Posterior vena cava (tissue), 2 donors: ENCODE measurements around the gene SMIM21. TPM values are rescaled to one million over a fixed set of nuclear protein-coding genes. Genes with fewer than 3 reads are reported as not detected.

ENCODE experiments used
- DNase-seq: peaks from one replicate; pipeline ENCODE4 v3.0.0-alpha.2; 2020; ENCODE audit warnings: low spot score
- intact Hi-C, 2 donors: fragments of 100-400 bp; cut with DNase I; formaldehyde crosslinking; loops; one replicate each; pipeline versions ENCODE4 v1.14.1 to v1.14.2; 2022 to 2023
- total RNA-seq, 2 donors: library from RNA; stranded (reverse); fragmentation: NEBNext Ultra II Directional; extraction: Animal tissue kit (Norgen Biotek cat#: 25700); gene quantifications; one replicate each; pipeline ENCODE4 v1.2.1, GENCODE V29; 2021
- donor health status: DM: yes; HTN: yes; CAD: no.
- donor health status: DM: yes; HTN: yes; CAD: no.

Gene SMIM21
- total RNA-seq, 2 donors from 2014 or later = not detected

GRCh38 chr18:75433098-75433497, 5.6 kb upstream of the SMIM21 start:
- no peak for DNase-seq
- intact Hi-C loops = no loop called here

- no peak for DNase-seq
- intact Hi-C loops = no loop called here
Measured at GRCh38 chr18:75429975-75430374, 2.5 kb upstream of the SMIM21 start.

GRCh38 chr18:75428490-75428889, 987 bp upstream of the SMIM21 start:
- DNase-seq = no peak
- intact Hi-C loops = no loop called here

GRCh38 chr18:75422341-75422910, 5.1 kb downstream of the SMIM21 start:
- DNase-seq = no peak
- intact Hi-C loops = loop anchor here in 1 of 2 donors (5.0 kb wide), 1 partner anchor 1270 kb away; no protein-coding TSS in a partner anchor

- DNase-seq = no peak
- intact Hi-C loops = loop anchor here in 1 of 2 donors (5.0 kb wide), 1 partner anchor 1271 kb away; no protein-coding TSS in a partner anchor
Measured at GRCh38 chr18:75421656-75422055, 5.8 kb downstream of the SMIM21 start.

GRCh38 chr18:75418293-75419005, 9.1 kb downstream of the SMIM21 start:
- intact Hi-C loops = no loop called here
- no peak for DNase-seq

- intact Hi-C loops = no loop called here
- DNase-seq = no peak
Measured at GRCh38 chr18:75410611-75411010, 16.9 kb downstream of the SMIM21 start.

GRCh38 chr18:75409806-75410205, 17.7 kb downstream of the SMIM21 start:
- intact Hi-C loops = no loop called here

GRCh38 chr18:75408554-75409506, 18.7 kb downstream of the SMIM21 start:
- intact Hi-C loops = no loop called here
- DNase-seq = no peak

More at GRCh38 chr18:75409806-75410205, 17.7 kb downstream of the SMIM21 start:
- DNase-seq = no peak

- DNase-seq = no peak
- intact Hi-C loops = no loop called here
Measured at GRCh38 chr18:75407468-75408437, 19.8 kb downstream of the SMIM21 start.

- intact Hi-C loops = no loop called here
- DNase-seq = no peak
Measured at GRCh38 chr18:75406491-75407445, 20.7 kb downstream of the SMIM21 start.

- intact Hi-C loops = no loop called here
- DNase-seq = no peak
Measured at GRCh38 chr18:75405351-75405750, 22.2 kb downstream of the SMIM21 start.

GRCh38 chr18:75400366-75400765, 27.1 kb downstream of the SMIM21 start:
- intact Hi-C loops = no loop called here

GRCh38 chr18:75395137-75395536, 32.4 kb downstream of the SMIM21 start:
- intact Hi-C loops = no loop called here
- DNase-seq = no peak

More at GRCh38 chr18:75400366-75400765, 27.1 kb downstream of the SMIM21 start:
- no peak for DNase-seq

GRCh38 chr18:75393721-75394120, 33.8 kb downstream of the SMIM21 start:
- intact Hi-C loops = no loop called here
- DNase-seq = no peak

- no peak for DNase-seq
Measured at GRCh38 chr18:75392226-75392578, 35.3 kb downstream of the SMIM21 start.

GRCh38 chr18:75391279-75392225, 36.0 kb downstream of the SMIM21 start:
- DNase-seq = no peak

More at GRCh38 chr18:75392226-75392578, 35.3 kb downstream of the SMIM21 start:
- intact Hi-C loops = no loop called here

More at GRCh38 chr18:75391279-75392225, 36.0 kb downstream of the SMIM21 start:
- intact Hi-C loops = no loop called here
